Ishikawa (cell line): ENCODE measurements around the gene SP5.

Experiments
- CEBPB ChIP-seq: IDR thresholded peaks from 2 replicates; pipeline ENCODE4 v1.6.1; 2012
- CREB1 ChIP-seq: IDR thresholded peaks from 2 replicates; pipeline ENCODE4 v1.6.1; 2012; ENCODE audit warnings: low read depth
- EGR1 ChIP-seq: IDR thresholded peaks from 2 replicates; pipeline ENCODE4 v1.6.1; 2012
- EP300 ChIP-seq: IDR thresholded peaks from 2 replicates; pipeline ENCODE4 v1.6.1; 2012; ENCODE audit warnings: borderline replicate concordance
- FOXM1 ChIP-seq: IDR thresholded peaks from 2 replicates; pipeline ENCODE4 v1.6.1; 2012; ENCODE audit warnings: low read depth, borderline replicate concordance
- MAX ChIP-seq: IDR thresholded peaks from 2 replicates; pipeline ENCODE4 v1.6.1; 2012
- NFIC ChIP-seq: IDR thresholded peaks from 2 replicates; pipeline ENCODE4 v1.6.1; 2012
- RAD21 ChIP-seq: IDR thresholded peaks from 2 replicates; pipeline ENCODE4 v1.6.1; 2012; ENCODE audit warnings: low read depth
- TAF1 ChIP-seq: IDR thresholded peaks from 2 replicates; pipeline ENCODE4 v1.6.1; 2012; ENCODE audit warnings: low read depth, mild to moderate bottlenecking
- TCF12 ChIP-seq: IDR thresholded peaks from 2 replicates; pipeline ENCODE4 v1.6.1; 2012; ENCODE audit warnings: low read depth
- TEAD4 ChIP-seq: IDR thresholded peaks from 2 replicates; pipeline ENCODE4 v1.6.1; 2012
- YY1 ChIP-seq: IDR thresholded peaks from 2 replicates; pipeline ENCODE4 v1.6.1; 2012; ENCODE audit warnings: low read depth
- ZBTB7A ChIP-seq: IDR thresholded peaks from 2 replicates; pipeline ENCODE4 v1.6.1; 2012; ENCODE audit warnings: low read depth
- TF ChIP-seq, protein P1 (sequence below): IDR thresholded peaks from 2 replicates; pipeline ENCODE4 v1.6.1; 2012; ENCODE audit warnings: low read depth, mild to moderate bottlenecking
- TF ChIP-seq, protein P2 (sequence below): IDR thresholded peaks from 2 replicates; pipeline ENCODE4 v1.6.1; 2012

SP5 gene

GRCh38 chr2:170701011-170701410 is 14.1 kb upstream of the SP5 start:
- no peak for TF ChIP-seq EGR1
- TF ChIP-seq NFIC: no peak
- TF ChIP-seq, protein P1, sequence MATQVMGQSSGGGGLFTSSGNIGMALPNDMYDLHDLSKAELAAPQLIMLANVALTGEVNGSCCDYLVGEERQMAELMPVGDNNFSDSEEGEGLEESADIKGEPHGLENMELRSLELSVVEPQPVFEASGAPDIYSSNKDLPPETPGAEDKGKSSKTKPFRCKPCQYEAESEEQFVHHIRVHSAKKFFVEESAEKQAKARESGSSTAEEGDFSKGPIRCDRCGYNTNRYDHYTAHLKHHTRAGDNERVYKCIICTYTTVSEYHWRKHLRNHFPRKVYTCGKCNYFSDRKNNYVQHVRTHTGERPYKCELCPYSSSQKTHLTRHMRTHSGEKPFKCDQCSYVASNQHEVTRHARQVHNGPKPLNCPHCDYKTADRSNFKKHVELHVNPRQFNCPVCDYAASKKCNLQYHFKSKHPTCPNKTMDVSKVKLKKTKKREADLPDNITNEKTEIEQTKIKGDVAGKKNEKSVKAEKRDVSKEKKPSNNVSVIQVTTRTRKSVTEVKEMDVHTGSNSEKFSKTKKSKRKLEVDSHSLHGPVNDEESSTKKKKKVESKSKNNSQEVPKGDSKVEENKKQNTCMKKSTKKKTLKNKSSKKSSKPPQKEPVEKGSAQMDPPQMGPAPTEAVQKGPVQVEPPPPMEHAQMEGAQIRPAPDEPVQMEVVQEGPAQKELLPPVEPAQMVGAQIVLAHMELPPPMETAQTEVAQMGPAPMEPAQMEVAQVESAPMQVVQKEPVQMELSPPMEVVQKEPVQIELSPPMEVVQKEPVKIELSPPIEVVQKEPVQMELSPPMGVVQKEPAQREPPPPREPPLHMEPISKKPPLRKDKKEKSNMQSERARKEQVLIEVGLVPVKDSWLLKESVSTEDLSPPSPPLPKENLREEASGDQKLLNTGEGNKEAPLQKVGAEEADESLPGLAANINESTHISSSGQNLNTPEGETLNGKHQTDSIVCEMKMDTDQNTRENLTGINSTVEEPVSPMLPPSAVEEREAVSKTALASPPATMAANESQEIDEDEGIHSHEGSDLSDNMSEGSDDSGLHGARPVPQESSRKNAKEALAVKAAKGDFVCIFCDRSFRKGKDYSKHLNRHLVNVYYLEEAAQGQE: no peak

DNA sequence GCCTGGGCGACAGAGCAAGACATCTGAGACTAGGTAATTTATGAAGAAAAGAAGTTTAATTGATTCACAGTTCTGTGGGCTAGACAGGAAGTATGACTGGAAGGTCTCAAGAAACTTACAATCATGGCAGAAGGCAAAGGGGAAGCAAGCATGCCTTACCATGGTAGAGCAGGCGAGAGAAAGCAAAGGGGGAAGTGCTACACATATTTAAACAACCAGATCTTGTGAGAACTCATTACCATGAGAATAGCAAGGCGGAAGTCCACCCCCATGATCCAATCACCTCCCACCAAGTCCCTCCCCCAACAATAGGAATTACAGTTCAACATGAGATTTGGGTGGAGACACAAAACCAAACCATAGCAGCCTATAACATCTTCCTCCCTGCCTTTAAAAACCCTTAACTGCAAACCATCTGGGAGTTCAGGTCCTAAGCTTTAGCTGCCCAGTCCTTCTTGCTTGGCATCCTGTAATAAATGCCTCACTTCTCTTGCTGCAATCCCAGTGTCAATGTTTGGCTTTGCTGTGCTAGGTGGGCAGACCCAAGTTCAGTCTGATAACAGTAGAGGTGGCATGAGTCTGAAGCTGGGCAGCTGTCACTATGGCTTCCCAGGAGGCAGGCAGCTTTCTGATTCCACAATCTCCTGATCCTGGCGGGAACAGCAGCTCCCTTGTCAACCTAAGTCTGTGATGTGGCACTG is 11.2 kb upstream of the SP5 start:
- TF ChIP-seq CEBPB: no peak
- no peak for TF ChIP-seq TAF1
- TF ChIP-seq, protein P2, sequence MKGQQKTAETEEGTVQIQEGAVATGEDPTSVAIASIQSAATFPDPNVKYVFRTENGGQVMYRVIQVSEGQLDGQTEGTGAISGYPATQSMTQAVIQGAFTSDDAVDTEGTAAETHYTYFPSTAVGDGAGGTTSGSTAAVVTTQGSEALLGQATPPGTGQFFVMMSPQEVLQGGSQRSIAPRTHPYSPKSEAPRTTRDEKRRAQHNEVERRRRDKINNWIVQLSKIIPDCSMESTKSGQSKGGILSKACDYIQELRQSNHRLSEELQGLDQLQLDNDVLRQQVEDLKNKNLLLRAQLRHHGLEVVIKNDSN: no peak
- no peak for TF ChIP-seq ZBTB7A
- TF ChIP-seq FOXM1: no peak
- no peak for TF ChIP-seq MAX
- TF ChIP-seq EP300: no peak
- no peak for TF ChIP-seq NFIC
- TF ChIP-seq, protein P1: no peak
- TF ChIP-seq RAD21: no peak
- no peak for TF ChIP-seq TEAD4
- TF ChIP-seq TCF12: no peak
- TF ChIP-seq CREB1: no peak
- no peak for TF ChIP-seq EGR1
- TF ChIP-seq YY1: no peak

DNA sequence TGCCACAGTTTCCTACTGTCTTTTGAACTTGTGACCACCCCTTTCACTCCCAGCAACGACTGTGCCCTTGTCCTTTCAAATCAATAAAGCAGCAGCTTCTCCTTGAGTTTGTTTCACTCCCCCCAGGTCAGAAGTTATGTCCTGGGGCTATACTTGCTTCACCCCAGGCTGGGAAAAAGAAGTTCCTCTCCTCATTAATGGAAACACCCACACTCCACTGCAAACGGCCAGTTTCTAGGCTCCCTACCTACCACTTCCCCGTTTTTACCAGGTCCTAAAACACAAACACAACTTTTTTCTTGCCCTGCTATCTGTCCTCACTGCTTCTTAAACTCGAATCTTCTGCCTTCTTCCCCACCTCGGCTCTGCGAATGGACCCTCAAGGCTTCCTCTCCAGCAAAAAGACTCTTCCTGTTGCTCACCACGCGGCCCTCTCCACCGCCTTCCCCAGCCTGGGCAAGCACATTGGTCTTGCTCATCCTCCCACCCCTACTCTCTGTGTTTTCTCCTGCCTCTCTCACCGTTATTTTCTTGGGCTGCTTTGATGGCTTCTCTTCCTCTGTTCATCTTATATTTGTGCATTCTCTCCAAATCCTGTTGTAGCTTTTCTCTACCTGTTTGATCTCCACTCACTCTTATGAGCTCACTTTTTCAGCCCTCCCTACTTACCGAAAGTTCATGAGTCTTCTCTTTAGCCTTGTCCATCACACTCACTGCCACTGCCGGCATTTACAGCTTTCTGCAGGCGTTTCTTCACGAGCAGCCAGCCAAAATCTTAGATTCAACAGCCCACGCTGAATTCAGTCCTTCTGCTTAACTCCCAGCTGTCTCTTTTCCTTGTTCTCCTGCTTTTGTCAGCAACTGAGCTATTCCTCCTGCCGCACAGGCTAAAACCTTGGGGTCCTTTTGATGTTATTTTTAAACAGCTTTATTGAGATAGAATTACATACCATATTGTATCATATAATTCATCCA is 7.0 kb upstream of the SP5 start:
- TF ChIP-seq, protein P2: no peak
- TF ChIP-seq EGR1: no peak
- TF ChIP-seq, protein P1: no peak

GRCh38 chr2:170710609-170710979 is 4.5 kb upstream of the SP5 start:
- no peak for TF ChIP-seq TAF1
- TF ChIP-seq EP300: no peak

DNA sequence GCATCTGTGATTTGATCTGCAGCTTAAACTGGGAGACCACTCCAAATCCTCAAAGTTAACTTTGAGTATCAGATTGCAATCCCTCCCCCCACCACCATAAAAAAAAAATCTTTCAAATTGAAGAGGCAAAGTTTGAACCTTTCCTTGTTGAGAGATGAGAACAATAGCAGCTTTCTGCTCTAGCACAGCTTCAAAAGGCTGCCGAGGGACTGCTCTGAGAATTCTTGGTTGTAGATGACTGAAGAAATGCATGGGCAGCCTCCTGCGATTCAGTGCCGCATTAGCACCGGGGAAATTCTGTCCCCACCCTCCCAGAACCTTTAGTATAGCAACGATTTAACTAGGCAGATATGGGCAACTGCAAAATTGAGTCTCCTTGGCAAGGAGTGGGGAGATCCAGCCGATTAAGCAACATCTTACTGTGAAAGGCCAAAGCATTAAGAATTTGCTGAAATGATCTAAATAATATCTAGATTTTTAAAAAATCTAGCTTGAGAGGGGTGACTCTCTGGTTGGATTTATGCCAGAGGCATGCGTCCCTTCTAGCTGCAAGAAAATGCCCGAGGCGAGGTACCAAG is 3.9 kb upstream of the SP5 start:
- TF ChIP-seq CREB1 (no peak), NFIC (no peak), RAD21 (no peak), TEAD4 (no peak), EGR1 (no peak), MAX (no peak), TAF1 (no peak), TCF12 (no peak), CEBPB (no peak), YY1 (no peak), ZBTB7A (no peak), FOXM1 (no peak)
- TF ChIP-seq, protein P1: no peak
